GM06990 (cell line): Measurements from ENCODE around the gene DHX58.

Experiments
- DNase-seq: peaks from one replicate; pipeline ENCODE4 v3.0.0-alpha.2; 2011; ENCODE audit not compliant: insufficient read length; ENCODE audit errors: extremely low read depth
- H3K27me3 ChIP-seq: replicated peaks from 2 replicates; pipeline ENCODE4 v1.6.0; 2011; ENCODE audit warnings: low read length; ENCODE audit not compliant: control insufficient read depth, insufficient read depth
- H3K36me3 ChIP-seq: 2 replicates; pipeline ENCODE4 v1.5.1; 2011; ENCODE audit warnings: low read length; ENCODE audit not compliant: control insufficient read depth, insufficient read depth
- H3K4me3 ChIP-seq: replicated peaks from 2 replicates; pipeline ENCODE4 v1.5.1; 2011; ENCODE audit warnings: low read depth, mild to moderate bottlenecking, control low read depth, low read length
- TF ChIP-seq, protein P1 (sequence below): IDR thresholded peaks from 2 replicates; pipeline ENCODE4 v1.5.1; 2011; ENCODE audit warnings: low read length, control low read depth, mild to moderate bottlenecking, inconsistent platforms; ENCODE audit not compliant: insufficient read depth, poor library complexity, severe bottlenecking

DHX58 gene

DNA sequence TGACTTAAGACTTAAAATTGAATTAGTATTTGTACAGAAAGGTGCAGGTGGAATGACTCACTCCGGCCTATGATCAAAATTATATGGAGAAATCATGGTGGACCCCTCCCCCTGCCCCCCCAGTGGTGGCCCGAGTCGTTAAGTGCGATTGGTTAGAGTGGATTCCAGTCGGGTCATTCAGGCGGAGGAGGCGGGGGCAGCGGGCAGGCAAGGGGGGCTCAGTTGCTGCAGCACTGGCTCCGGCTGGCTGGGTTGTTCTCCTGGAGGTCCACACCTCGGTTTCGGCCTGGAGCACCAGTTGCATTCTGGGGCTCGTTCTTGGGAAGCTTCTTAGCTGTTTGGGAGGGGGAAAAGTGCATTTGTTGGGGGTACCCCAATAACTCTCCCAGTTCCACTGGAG, 13.1 kb upstream of the DHX58 start:
- H3K27me3 ChIP-seq: no peaks in the 10 kb centered on the region
- H3K36me3 ChIP-seq: peaks cover 34% of the 10 kb centered on the region
- DNase-seq: no peak
- no peak overlapping the region for H3K4me3 ChIP-seq
- TF ChIP-seq, protein P1, sequence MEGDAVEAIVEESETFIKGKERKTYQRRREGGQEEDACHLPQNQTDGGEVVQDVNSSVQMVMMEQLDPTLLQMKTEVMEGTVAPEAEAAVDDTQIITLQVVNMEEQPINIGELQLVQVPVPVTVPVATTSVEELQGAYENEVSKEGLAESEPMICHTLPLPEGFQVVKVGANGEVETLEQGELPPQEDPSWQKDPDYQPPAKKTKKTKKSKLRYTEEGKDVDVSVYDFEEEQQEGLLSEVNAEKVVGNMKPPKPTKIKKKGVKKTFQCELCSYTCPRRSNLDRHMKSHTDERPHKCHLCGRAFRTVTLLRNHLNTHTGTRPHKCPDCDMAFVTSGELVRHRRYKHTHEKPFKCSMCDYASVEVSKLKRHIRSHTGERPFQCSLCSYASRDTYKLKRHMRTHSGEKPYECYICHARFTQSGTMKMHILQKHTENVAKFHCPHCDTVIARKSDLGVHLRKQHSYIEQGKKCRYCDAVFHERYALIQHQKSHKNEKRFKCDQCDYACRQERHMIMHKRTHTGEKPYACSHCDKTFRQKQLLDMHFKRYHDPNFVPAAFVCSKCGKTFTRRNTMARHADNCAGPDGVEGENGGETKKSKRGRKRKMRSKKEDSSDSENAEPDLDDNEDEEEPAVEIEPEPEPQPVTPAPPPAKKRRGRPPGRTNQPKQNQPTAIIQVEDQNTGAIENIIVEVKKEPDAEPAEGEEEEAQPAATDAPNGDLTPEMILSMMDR: no peak

DNA sequence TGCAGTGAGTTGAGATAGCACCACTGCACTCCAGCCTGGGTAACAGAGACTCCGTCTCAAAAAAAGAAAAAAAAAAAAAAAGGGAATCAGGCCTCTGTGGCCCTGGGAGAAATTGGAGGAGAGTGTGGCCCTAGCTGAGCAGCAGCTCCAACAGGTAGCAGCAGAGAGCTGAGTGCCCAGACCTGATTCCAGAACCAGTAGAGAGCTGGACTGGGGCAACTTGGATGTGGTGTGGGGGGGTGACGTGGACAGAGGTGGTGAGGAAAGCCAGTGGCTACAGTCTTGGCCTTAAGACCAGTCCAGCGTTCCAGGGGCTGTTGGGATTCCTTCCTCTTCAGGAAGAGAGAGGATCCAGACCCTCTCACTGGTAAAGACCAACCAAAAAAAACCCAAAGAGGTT, 11.7 kb upstream of the DHX58 start:
- TF ChIP-seq, protein P1: no peak
- Histone ChIP-seq H3K36me3 (peaks cover 22% of the 10 kb centered on the region), H3K4me3 (no peak overlapping the region), H3K27me3 (no peaks in the 10 kb centered on the region)
- DNase-seq: no peak

DNA sequence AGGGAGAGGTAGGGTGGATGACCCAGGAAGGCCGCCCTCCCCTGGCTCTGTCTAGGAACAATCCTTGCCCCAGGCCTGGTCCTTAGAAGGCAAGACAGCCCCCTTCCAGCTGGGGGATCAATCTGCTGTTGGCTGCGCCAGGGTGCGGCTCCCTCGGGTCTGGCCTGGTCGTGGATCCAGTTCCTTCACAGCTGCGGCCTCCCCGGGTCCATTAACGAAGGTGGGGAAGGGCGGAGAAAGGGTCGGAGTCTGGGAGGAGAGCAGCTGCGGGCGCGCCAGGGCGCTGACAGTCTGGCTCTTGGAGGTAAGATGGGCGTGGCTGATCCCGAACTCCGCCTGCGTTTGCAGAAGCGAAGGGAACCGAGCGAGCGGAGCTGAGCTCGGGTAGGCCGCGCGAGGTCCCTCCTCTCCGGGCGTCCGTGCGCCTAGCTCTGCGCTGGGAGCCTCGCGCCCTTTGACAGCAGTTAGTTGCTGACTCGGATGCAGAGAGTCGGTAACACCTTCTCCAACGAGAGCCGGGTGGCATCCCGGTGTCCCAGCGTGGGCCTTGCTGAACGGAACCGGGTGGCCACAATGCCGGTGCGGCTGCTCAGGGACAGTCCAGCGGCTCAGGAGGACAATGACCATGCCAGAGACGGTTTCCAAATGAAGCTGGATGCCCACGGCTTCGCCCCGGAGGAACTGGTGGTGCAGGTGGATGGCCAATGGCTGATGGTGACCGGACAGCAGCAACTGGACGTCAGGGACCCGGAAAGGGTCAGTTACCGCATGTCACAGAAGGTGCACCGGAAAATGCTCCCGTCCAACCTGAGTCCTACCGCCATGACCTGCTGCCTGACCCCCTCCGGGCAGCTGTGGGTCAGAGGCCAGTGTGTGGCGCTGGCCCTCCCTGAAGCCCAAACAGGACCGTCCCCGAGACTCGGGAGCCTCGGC, 10.1 kb upstream of the DHX58 start, which contains the start of gene HSPB9:
TSS of gene HSPB9 (plus strand) at position 434 of the 933 bp plus-strand sequence. CDS start at position 481, 47 bp downstream.
- H3K36me3 ChIP-seq: peaks cover 15% of the 10 kb centered on the region
- no peak for DNase-seq
- H3K27me3 ChIP-seq: no peaks in the 10 kb centered on the region
- H3K4me3 ChIP-seq: no peak within 1 kb of the TSS
- TF ChIP-seq, protein P1: no peak

DNA sequence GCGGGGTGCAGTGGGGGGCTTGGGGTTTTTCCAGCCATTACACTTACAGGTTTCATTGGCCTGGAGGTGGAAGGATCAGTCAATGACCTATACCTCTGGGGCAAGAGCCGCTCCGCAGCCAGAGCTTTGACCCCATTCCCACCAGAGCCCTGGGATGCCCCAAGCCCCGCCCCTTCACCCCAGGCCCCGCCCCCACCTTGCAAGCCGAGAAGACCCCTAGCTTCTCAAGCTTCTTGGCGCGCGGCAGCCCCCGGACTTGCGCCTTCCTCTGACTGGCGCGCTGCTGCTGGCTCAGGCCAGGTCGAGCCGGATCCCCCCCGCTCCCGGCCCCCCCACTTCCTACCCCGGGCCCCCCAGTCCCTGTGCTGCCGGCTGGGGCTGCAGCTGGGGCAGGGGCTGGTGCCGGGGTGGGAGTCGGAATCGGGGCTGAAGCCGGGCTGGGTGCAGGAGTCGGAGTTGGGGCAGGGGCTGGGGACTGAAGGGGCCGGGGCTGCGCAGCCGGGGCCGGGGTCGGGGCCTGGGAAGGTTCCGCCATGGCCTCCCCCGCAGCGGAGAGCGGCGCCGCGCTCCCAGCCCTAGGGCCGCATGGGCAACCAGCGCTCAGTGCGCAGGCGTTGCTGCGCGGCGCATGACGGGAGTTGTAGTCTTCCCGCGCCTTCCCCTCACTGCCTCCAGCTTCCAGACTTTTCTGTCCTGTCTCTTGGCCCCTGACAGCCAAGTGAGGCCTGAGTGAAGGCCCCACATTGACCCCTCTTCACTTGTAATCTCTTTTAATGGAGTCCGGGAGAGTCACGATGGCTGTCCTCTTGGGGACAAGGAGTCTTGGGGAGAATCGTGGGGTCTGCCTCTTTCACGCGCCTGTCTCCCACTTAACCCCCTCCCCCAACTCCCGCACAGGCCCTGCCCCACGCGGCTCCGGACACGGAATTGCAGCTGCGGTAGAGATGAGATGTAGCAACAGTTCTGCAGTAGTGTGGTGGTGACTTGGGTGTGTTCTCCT, 8.6 kb upstream of the DHX58 start, which contains the start of gene KAT2A:
TSS of gene KAT2A (minus strand) at position 598 of the 1,000 bp plus-strand sequence. CDS start at position 535, 63 bp downstream.
- peaks cover 16% of the 10 kb centered on the region for H3K36me3 ChIP-seq
- H3K27me3 ChIP-seq: no peaks in the 10 kb centered on the region
- peak within 1 kb of the TSS; percentile 78 for H3K4me3 ChIP-seq
- TF ChIP-seq, protein P1: no peak
- DNase-seq: peak; percentile 82

GRCh38 chr17:42120161-42120769, 7.8 kb upstream of the DHX58 start:
- Histone ChIP-seq H3K36me3 (peaks cover 16% of the 10 kb centered on the region), H3K27me3 (no peaks in the 10 kb centered on the region), H3K4me3 (peak overlapping the region; percentile 78)
- DNase-seq: no peak
- TF ChIP-seq, protein P1: no peak
